H9 (cell line): Measurements from ENCODE around the gene CYB5A. TPM values are rescaled to one million over a fixed set of nuclear protein-coding genes. Genes with fewer than 3 reads are reported as not detected.

ENCODE experiments used
- DNase-seq: peaks from one replicate; pipeline ENCODE4 v3.0.0-alpha.2; 2017
- H2AFZ ChIP-seq: one replicate; pipeline ENCODE4 v1.6.1; 2013; ENCODE audit warnings: mild to moderate bottlenecking, low read length, control low read depth, moderate library complexity
- H2AK5ac ChIP-seq: 2 replicates; pipeline ENCODE4 v1.6.1; 2013; ENCODE audit warnings: low read length, control low read depth, mixed read lengths; ENCODE audit not compliant: insufficient read length
- H2BK120ac ChIP-seq: one replicate; pipeline ENCODE4 v1.6.1; 2013; ENCODE audit warnings: low read depth, mild to moderate bottlenecking, low read length, control low read depth, inconsistent platforms; ENCODE audit not compliant: poor library complexity, severe bottlenecking
- H2BK12ac ChIP-seq: 2 replicates; pipeline ENCODE4 v1.6.1; 2013; ENCODE audit warnings: low read length, control low read depth, mixed read lengths, low read depth; ENCODE audit not compliant: insufficient read length
- H2BK15ac ChIP-seq: 2 replicates; pipeline ENCODE4 v1.6.1; 2013; ENCODE audit warnings: low read depth, low read length, control low read depth
- H2BK20ac ChIP-seq: one replicate; pipeline ENCODE4 v1.6.1; 2013; ENCODE audit warnings: low read depth, mild to moderate bottlenecking, low read length, control low read depth, inconsistent platforms; ENCODE audit not compliant: poor library complexity, severe bottlenecking
- H2BK5ac ChIP-seq: 2 replicates; pipeline ENCODE4 v1.6.1; 2013; ENCODE audit warnings: low read length, control low read depth, mixed read lengths; ENCODE audit not compliant: insufficient read length
- H3K14ac ChIP-seq: 2 replicates; pipeline ENCODE4 v1.6.1; 2013; ENCODE audit warnings: low read length, control low read depth; ENCODE audit not compliant: insufficient read depth
- H3K18ac ChIP-seq: 2 replicates; pipeline ENCODE4 v1.6.1; 2013; ENCODE audit warnings: low read depth, mild to moderate bottlenecking, mixed read lengths, low read length, control low read depth; ENCODE audit not compliant: insufficient read length
- H3K23ac ChIP-seq: 2 replicates; pipeline ENCODE4 v1.6.1; 2013; ENCODE audit warnings: low read length, control low read depth, mixed read lengths, low read depth; ENCODE audit not compliant: insufficient read length
- H3K23me2 ChIP-seq: 2 replicates; pipeline ENCODE4 v1.6.1; 2013; ENCODE audit warnings: low read depth, mild to moderate bottlenecking, mixed read lengths, low read length, control low read depth; ENCODE audit not compliant: insufficient read length, poor library complexity, severe bottlenecking
- H3K27ac ChIP-seq: 2 replicates; pipeline ENCODE4 v1.5.1; 2013; ENCODE audit warnings: low read length, control low read depth, mixed read lengths, low read depth; ENCODE audit not compliant: insufficient read length
- H3K27me3 ChIP-seq: 2 replicates; pipeline ENCODE4 v1.6.1; 2013; ENCODE audit warnings: low read length, control low read depth, inconsistent platforms; ENCODE audit not compliant: insufficient read depth
- H3K4ac ChIP-seq: 2 replicates; pipeline ENCODE4 v1.6.1; 2013; ENCODE audit warnings: low read depth, mild to moderate bottlenecking, control low read depth, inconsistent platforms, low read length, moderate library complexity
- H3K4me1 ChIP-seq: 2 replicates; pipeline ENCODE4 v1.6.1; 2013; ENCODE audit warnings: low read length, control low read depth, inconsistent platforms; ENCODE audit not compliant: insufficient read depth
- H3K4me2 ChIP-seq: 2 replicates; pipeline ENCODE4 v1.6.1; 2013; ENCODE audit warnings: low read length, control low read depth, mixed read lengths; ENCODE audit not compliant: insufficient read length, insufficient read depth
- H3K56ac ChIP-seq: 2 replicates; pipeline ENCODE4 v1.6.1; 2013; ENCODE audit warnings: low read depth, mild to moderate bottlenecking, mixed read lengths, low read length, control low read depth; ENCODE audit not compliant: insufficient read length
- H3K79me1 ChIP-seq: 2 replicates; pipeline ENCODE4 v1.6.1; 2013; ENCODE audit warnings: low read depth, mild to moderate bottlenecking, moderate library complexity, low read length, control low read depth, inconsistent platforms; ENCODE audit not compliant: insufficient read depth, poor library complexity, severe bottlenecking
- H3K79me2 ChIP-seq: 2 replicates; pipeline ENCODE4 v1.6.1; 2013; ENCODE audit warnings: low read length, control low read depth, inconsistent platforms; ENCODE audit not compliant: insufficient read depth
- H3K9ac ChIP-seq: 2 replicates; pipeline ENCODE4 v1.6.1; 2013; ENCODE audit warnings: low read length, control low read depth, mixed read lengths; ENCODE audit not compliant: insufficient read length; ENCODE audit errors: extremely low read depth
- H3K9me3 ChIP-seq: one replicate; pipeline ENCODE4 v1.6.1; 2013; ENCODE audit warnings: low read depth, low read length, inconsistent platforms; ENCODE audit not compliant: control insufficient read depth
- H3T11ph ChIP-seq: one replicate; pipeline ENCODE4 v1.6.1; 2013; ENCODE audit warnings: mild to moderate bottlenecking, low read length, control low read depth, inconsistent platforms
- H4K20me1 ChIP-seq: one replicate; pipeline ENCODE4 v1.6.1; 2013; ENCODE audit not compliant: control insufficient read depth, insufficient read length, insufficient read depth
- H4K5ac ChIP-seq: 2 replicates; pipeline ENCODE4 v1.6.1; 2013; ENCODE audit warnings: low read depth, mild to moderate bottlenecking, mixed read lengths, low read length, control low read depth; ENCODE audit not compliant: insufficient read length
- H4K8ac ChIP-seq: replicated peaks from 2 replicates; pipeline ENCODE4 v1.6.1; 2013; ENCODE audit warnings: low read length, control low read depth, mixed read lengths, low read depth; ENCODE audit not compliant: insufficient read length
- H4K91ac ChIP-seq: 2 replicates; pipeline ENCODE4 v1.6.1; 2013; ENCODE audit warnings: low read depth, mild to moderate bottlenecking, moderate library complexity, mixed read lengths, low read length, control low read depth; ENCODE audit not compliant: insufficient read length
- H3K27ac Mint-ChIP-seq, 3 experiments: 2 replicates in 2 of 3; 3 replicates in 1 of 3; pipeline ENCODE4 v1.8.0; 2020 to 2021; ENCODE audit warnings: mixed read lengths in 3 of 3, mild to moderate bottlenecking in 1 of 3, moderate library complexity in 1 of 3
- H3K27me3 Mint-ChIP-seq: 2 replicates; pipeline ENCODE4 v1.8.0; 2021; ENCODE audit warnings: low read depth, mild to moderate bottlenecking, moderate library complexity, mixed read lengths
- H3K36me3 Mint-ChIP-seq, 3 experiments: 2 replicates in 2 of 3; 3 replicates in 1 of 3; pipeline ENCODE4 v1.8.0; 2020 to 2021; ENCODE audit warnings: low read depth in 3 of 3, mixed read lengths in 3 of 3; ENCODE audit not compliant: insufficient read depth in 1 of 3
- H3K4me1 Mint-ChIP-seq, 2 experiments: 2 replicates each; pipeline ENCODE4 v1.8.0; 2020; ENCODE audit warnings: mixed read lengths in 2 of 2
- H3K4me3 Mint-ChIP-seq, 2 experiments: 2 replicates in 1 of 2; 3 replicates in 1 of 2; pipeline ENCODE4 v1.8.0; 2020 to 2021; ENCODE audit warnings: mild to moderate bottlenecking in 2 of 2, mixed read lengths in 2 of 2, moderate library complexity in 1 of 2
- H3K9me3 Mint-ChIP-seq, 2 experiments: 2 replicates in 1 of 2; 3 replicates in 1 of 2; pipeline ENCODE4 v1.8.0; 2020; ENCODE audit warnings: mild to moderate bottlenecking in 2 of 2, mixed read lengths in 2 of 2, moderate library complexity in 1 of 2
- WGBS: extraction: QIAGEN DNeasy Blood & Tissue Kit; methylation state at CpG from one replicate; pipeline ENCODE4 v1.1.7; 2013; ENCODE audit warnings: missing lambda C conversion rate, low lambda C conversion rate, mixed read lengths; ENCODE audit not compliant: insufficient read length; ENCODE audit errors: extremely low coverage; 5-methylcytosine and 5-hydroxymethylcytosine counted together
- total RNA-seq: library from RNA; stranded (reverse); gene quantifications from 2 replicates; pipeline ENCODE4 v1.2.1, GENCODE V29; 2021
- TF ChIP-seq, protein P1 (sequence below): fragments of 200-600 bp; sonication (generic); conservative IDR thresholded peaks from 3 replicates; pipeline ENCODE4 v1.8.0; 2021; ENCODE audit warnings: antibody characterized with exemption, mild to moderate bottlenecking

Gene CYB5A
- total RNA-seq, 1 experiment from 2014 or later: 93.2 TPM

GRCh38 chr18:74266161-74266560 lies 25.6 kb downstream of the CYB5A start:
- no peak overlapping the region for H3K23ac ChIP-seq
- H3K4me2 ChIP-seq: no peak overlapping the region
- H3K23me2 ChIP-seq: no peaks in the 10 kb centered on the region
- TF ChIP-seq, protein P1, sequence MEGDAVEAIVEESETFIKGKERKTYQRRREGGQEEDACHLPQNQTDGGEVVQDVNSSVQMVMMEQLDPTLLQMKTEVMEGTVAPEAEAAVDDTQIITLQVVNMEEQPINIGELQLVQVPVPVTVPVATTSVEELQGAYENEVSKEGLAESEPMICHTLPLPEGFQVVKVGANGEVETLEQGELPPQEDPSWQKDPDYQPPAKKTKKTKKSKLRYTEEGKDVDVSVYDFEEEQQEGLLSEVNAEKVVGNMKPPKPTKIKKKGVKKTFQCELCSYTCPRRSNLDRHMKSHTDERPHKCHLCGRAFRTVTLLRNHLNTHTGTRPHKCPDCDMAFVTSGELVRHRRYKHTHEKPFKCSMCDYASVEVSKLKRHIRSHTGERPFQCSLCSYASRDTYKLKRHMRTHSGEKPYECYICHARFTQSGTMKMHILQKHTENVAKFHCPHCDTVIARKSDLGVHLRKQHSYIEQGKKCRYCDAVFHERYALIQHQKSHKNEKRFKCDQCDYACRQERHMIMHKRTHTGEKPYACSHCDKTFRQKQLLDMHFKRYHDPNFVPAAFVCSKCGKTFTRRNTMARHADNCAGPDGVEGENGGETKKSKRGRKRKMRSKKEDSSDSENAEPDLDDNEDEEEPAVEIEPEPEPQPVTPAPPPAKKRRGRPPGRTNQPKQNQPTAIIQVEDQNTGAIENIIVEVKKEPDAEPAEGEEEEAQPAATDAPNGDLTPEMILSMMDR: no peak
- H3K27me3 ChIP-seq: no peaks in the 10 kb centered on the region
- WGBS: no CpG with 5 or more reads among the region's 9 CpGs
- Mint-ChIP-seq H3K27ac (no peak overlapping the region), H3K4me1 (peaks cover 14 to 22% of the 10 kb centered on the region in 2 experiments), H3K27me3 (no peaks in the 10 kb centered on the region), H3K36me3 (peaks cover 13 to 20% (median 17%) of the 10 kb centered on the region in 3 experiments), H3K4me3 (no peak overlapping the region), H3K9me3 (no peaks in the 10 kb centered on the region)
- no peak overlapping the region for H3K14ac ChIP-seq
- H2BK12ac ChIP-seq: no peak overlapping the region
- no peaks in the 10 kb centered on the region for H3K9me3 ChIP-seq
- H3K18ac ChIP-seq: no peak overlapping the region
- H2BK15ac ChIP-seq: no peak overlapping the region
- peaks cover 14% of the 10 kb centered on the region; the same call in 1 of the 2 replicates for H3K79me2 ChIP-seq
- no peak overlapping the region for H2AFZ ChIP-seq
- DNase-seq: no peak
- H4K5ac ChIP-seq: no peak overlapping the region
- H3K79me1 ChIP-seq: no peaks in the 10 kb centered on the region
- H2BK20ac ChIP-seq: no peak overlapping the region
- no peak overlapping the region for H2AK5ac ChIP-seq
- no peak overlapping the region for H2BK120ac ChIP-seq
- no peak overlapping the region for H3K27ac ChIP-seq
- peaks cover 4% of the 10 kb centered on the region; the same call in 1 of the 2 replicates for H3K4me1 ChIP-seq
- no peak overlapping the region for H3T11ph ChIP-seq
- H3K9ac ChIP-seq: no peak overlapping the region
- H3K56ac ChIP-seq: no peak overlapping the region
- H2BK5ac ChIP-seq: no peak overlapping the region
- no peak overlapping the region for H4K91ac ChIP-seq
- H3K4ac ChIP-seq: no peak overlapping the region
- no peaks in the 10 kb centered on the region for H4K20me1 ChIP-seq
- no peak overlapping the region for H4K8ac ChIP-seq
